ENCODE results near the gene RHOH. TPM values are rescaled to one million over a fixed set of nuclear protein-coding genes. Genes with fewer than 3 reads are reported as not detected.

The RHOH gene
- total RNA-seq, 4 donors from 2014 or later: 0.67 to 2.7 (median 1.4) TPM

GRCh38 chr4:40214661-40215418 lies 18.0 kb downstream of the RHOH start:
- no peaks in the 10 kb centered on the region for H3K9me3 ChIP-seq
- no peak for TF ChIP-seq CTCF (IDR thresholded peaks at IDR 0.05)
- no peak for TF ChIP-seq POLR2A (IDR thresholded peaks at IDR 0.05)
- no peak overlapping the region for H3K4me3 ChIP-seq (replicated peaks in 1 of 3)
- WGBS, 2 donors: 90 to 91% methylated on average over 9 of the region's 9 CpGs
- intact Hi-C loops (cut with DNase I): no loop called here
- H3K4me1 ChIP-seq: no peaks in the 10 kb centered on the region
- H3K27me3 ChIP-seq: no peaks in the 10 kb centered on the region
- DNase-seq: no peak
- no peak overlapping the region for H3K27ac ChIP-seq
- H3K36me3 ChIP-seq: no peaks in the 10 kb centered on the region

- H3K9me3 ChIP-seq: no peaks in the 10 kb centered on the region
- H3K27ac ChIP-seq: no peak overlapping the region
- 71 to 77% methylated on average over 4 of the region's 4 CpGs for WGBS, 2 donors
- TF ChIP-seq POLR2A (IDR thresholded peaks at IDR 0.05): no peak
- TF ChIP-seq CTCF (IDR thresholded peaks at IDR 0.05): no peak
- H3K27me3 ChIP-seq: no peaks in the 10 kb centered on the region
- no peak for DNase-seq
- H3K4me3 ChIP-seq (replicated peaks in 1 of 3): no peak overlapping the region
- no peaks in the 10 kb centered on the region for H3K36me3 ChIP-seq
- intact Hi-C loops (cut with DNase I): no loop called here
- H3K4me1 ChIP-seq: no peaks in the 10 kb centered on the region
Observed at GRCh38 chr4:40216622-40217366, 20.0 kb downstream of the RHOH start.

- no peak for DNase-seq
- intact Hi-C loops (cut with DNase I): no loop called here
Observed at GRCh38 chr4:40221744-40222143, 24.9 kb downstream of the RHOH start.

DNA sequence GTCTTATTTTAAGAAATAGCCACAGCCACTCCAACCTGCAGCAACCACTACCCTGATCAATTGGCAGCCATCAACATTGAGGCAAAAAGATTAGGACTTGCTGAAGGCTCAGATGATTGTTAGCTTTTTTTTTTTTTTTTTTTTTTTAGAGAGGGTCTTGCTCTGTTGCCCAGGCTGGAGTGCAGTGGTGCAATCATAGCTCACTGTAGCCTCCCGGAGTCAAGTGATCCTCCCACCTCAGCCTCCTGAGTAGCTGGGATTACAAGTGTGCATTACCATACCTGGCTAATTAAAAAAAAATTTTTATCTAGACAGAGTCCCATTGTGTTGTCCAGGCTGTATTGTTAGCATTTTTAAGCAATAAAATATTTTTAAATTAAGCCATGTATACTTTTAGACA lies 26.5 kb downstream of the RHOH start:
- H3K9me3 ChIP-seq: no peaks in the 10 kb centered on the region
- no peaks in the 10 kb centered on the region for H3K27me3 ChIP-seq
- 86 to 92% methylated on average over 1 of the region's 1 CpG for WGBS, 2 donors
- H3K27ac ChIP-seq: no peak overlapping the region
- no peak for TF ChIP-seq POLR2A (IDR thresholded peaks at IDR 0.05)
- no peak for TF ChIP-seq CTCF (IDR thresholded peaks at IDR 0.05)
- H3K4me3 ChIP-seq (replicated peaks in 1 of 3): no peak overlapping the region
- intact Hi-C loops (cut with DNase I): no loop called here
- H3K36me3 ChIP-seq: no peaks in the 10 kb centered on the region
- no peak for DNase-seq
- H3K4me1 ChIP-seq: no peaks in the 10 kb centered on the region

More at GRCh38 chr4:40221744-40222143, 24.9 kb downstream of the RHOH start:
- 82 to 86% methylated on average over 1 of the region's 1 CpG for WGBS, 2 donors
- Histone ChIP-seq H3K27ac (no peak overlapping the region), H3K4me1 (no peaks in the 10 kb centered on the region), H3K36me3 (no peaks in the 10 kb centered on the region), H3K9me3 (no peaks in the 10 kb centered on the region), H3K4me3 (replicated peaks in 1 of 3) (no peak overlapping the region), H3K27me3 (no peaks in the 10 kb centered on the region)
- no peak for TF ChIP-seq CTCF (IDR thresholded peaks at IDR 0.05)
- no peak for TF ChIP-seq POLR2A (IDR thresholded peaks at IDR 0.05)

GRCh38 chr4:40224432-40224831 lies 27.6 kb downstream of the RHOH start:
- no peaks in the 10 kb centered on the region for H3K27me3 ChIP-seq
- no peaks in the 10 kb centered on the region for H3K9me3 ChIP-seq
- H3K27ac ChIP-seq: no peak overlapping the region
- no peaks in the 10 kb centered on the region for H3K36me3 ChIP-seq
- intact Hi-C loops (cut with DNase I): no loop called here
- 93 to 95% methylated on average over 5 of the region's 5 CpGs for WGBS, 2 donors
- no peak overlapping the region for H3K4me3 ChIP-seq (replicated peaks in 1 of 3)
- DNase-seq: no peak
- TF ChIP-seq POLR2A (IDR thresholded peaks at IDR 0.05): no peak
- TF ChIP-seq CTCF (IDR thresholded peaks at IDR 0.05): no peak
- H3K4me1 ChIP-seq: no peaks in the 10 kb centered on the region
